DND-41 (cell line): ENCODE measurements around the gene CTTN.

ENCODE experiments used
- ATAC-seq: fragments of 200-7000 bp; cut with Tn5 transposase; 3 replicates; pipeline ENCODE4 v1.9.1; 2021; ENCODE audit warnings: low read depth; ENCODE audit not compliant: insufficient read depth
- DNase-seq: peaks from one replicate; pipeline ENCODE4 v3.0.0-alpha.2; 2020
- H2AFZ ChIP-seq: 2 replicates; pipeline ENCODE4 v1.6.0; 2012; ENCODE audit warnings: low read depth, low read length
- H3K27ac ChIP-seq: 2 replicates; pipeline ENCODE4 v1.5.1; 2012; ENCODE audit warnings: low read length, inconsistent platforms
- H3K27me3 ChIP-seq: fragments of 200-600 bp; sonication (generic); 2 replicates; pipeline ENCODE4 v1.6.0; 2012; ENCODE audit warnings: low read length, mild to moderate bottlenecking, inconsistent platforms; ENCODE audit not compliant: insufficient read depth, poor library complexity
- H3K36me3 ChIP-seq: 2 replicates; pipeline ENCODE4 v1.5.1; 2012; ENCODE audit warnings: low read length, inconsistent platforms; ENCODE audit not compliant: insufficient read depth
- H3K4me1 ChIP-seq: 2 replicates; pipeline ENCODE4 v1.5.1; 2012; ENCODE audit warnings: mild to moderate bottlenecking, low read length; ENCODE audit not compliant: insufficient read depth
- H3K4me2 ChIP-seq: 2 replicates; pipeline ENCODE4 v1.6.0; 2012; ENCODE audit warnings: mild to moderate bottlenecking, moderate library complexity, low read length, inconsistent platforms; ENCODE audit not compliant: insufficient read depth
- H3K4me3 ChIP-seq, 2 experiments: fragments of 200-600 bp in 1 of 2; shearing (Covaris generic) in 1 of 2; 2 replicates each; pipeline ENCODE4 v1.5.1; 2012 to 2016; ENCODE audit warnings: inconsistent platforms in 2 of 2, low read length in 2 of 2, mild to moderate bottlenecking in 2 of 2, low read depth in 1 of 2, moderate library complexity in 1 of 2
- H3K79me2 ChIP-seq: 2 replicates; pipeline ENCODE4 v1.6.0; 2012; ENCODE audit warnings: low read length, inconsistent platforms; ENCODE audit not compliant: insufficient read depth
- H3K9ac ChIP-seq: 2 replicates; pipeline ENCODE4 v1.6.0; 2012; ENCODE audit warnings: low read depth, mild to moderate bottlenecking, inconsistent platforms, low read length, moderate library complexity
- H3K9me3 ChIP-seq: 2 replicates; pipeline ENCODE4 v1.5.1; 2012; ENCODE audit warnings: low read length, moderate library complexity, mild to moderate bottlenecking, inconsistent platforms; ENCODE audit not compliant: insufficient read depth, severe bottlenecking
- H4K20me1 ChIP-seq: 2 replicates; pipeline ENCODE4 v1.6.0; 2012; ENCODE audit warnings: low read length; ENCODE audit not compliant: insufficient read depth
- CTCF ChIP-seq: IDR thresholded peaks from 2 replicates; pipeline ENCODE4 v1.5.1; 2012; ENCODE audit warnings: borderline replicate concordance, low read length, moderate library complexity, mild to moderate bottlenecking; ENCODE audit not compliant: poor library complexity, severe bottlenecking; ENCODE audit errors: extremely low read depth
- EZH2 ChIP-seq: IDR thresholded peaks from 3 replicates; pipeline ENCODE4 v1.6.1; 2012; ENCODE audit warnings: borderline replicate concordance, low read depth, mild to moderate bottlenecking, moderate library complexity, low read length, inconsistent platforms; ENCODE audit not compliant: severe bottlenecking

Gene CTTN

GRCh38 chr11:70411713-70412452 is 13.6 kb downstream of the CTTN start:
- no peak overlapping the region for H3K4me3 ChIP-seq
- H3K27ac ChIP-seq = no peak overlapping the region
- 0 out of 2 replicates have a peak, but pooled peaks cover 4% of the 10 kb centered on the region for H4K20me1 ChIP-seq
- no peak for ATAC-seq
- no peak overlapping the region for H2AFZ ChIP-seq
- no peak overlapping the region for H3K9ac ChIP-seq
- no peak for TF ChIP-seq CTCF
- TF ChIP-seq EZH2 = no peak
- no peaks in the 10 kb centered on the region for H3K79me2 ChIP-seq
- H3K9me3 ChIP-seq = no peaks in the 10 kb centered on the region
- H3K4me1 ChIP-seq = no peaks in the 10 kb centered on the region
- H3K36me3 ChIP-seq = no peaks in the 10 kb centered on the region
- no peak overlapping the region for H3K4me2 ChIP-seq
- no peaks in the 10 kb centered on the region for H3K27me3 ChIP-seq
- DNase-seq = no peak

GRCh38 chr11:70413151-70413550 is 14.8 kb downstream of the CTTN start:
- H3K4me3 ChIP-seq = no peak overlapping the region
- peaks cover 5% of the 10 kb centered on the region; the same call in 1 of the 2 replicates for H4K20me1 ChIP-seq
- no peak overlapping the region for H3K27ac ChIP-seq
- no peak for TF ChIP-seq EZH2
- TF ChIP-seq CTCF = no peak
- H3K9me3 ChIP-seq = no peaks in the 10 kb centered on the region
- H3K27me3 ChIP-seq = no peaks in the 10 kb centered on the region
- H3K4me2 ChIP-seq = no peak overlapping the region
- H3K9ac ChIP-seq = no peak overlapping the region
- H3K36me3 ChIP-seq = no peaks in the 10 kb centered on the region
- no peaks in the 10 kb centered on the region for H3K79me2 ChIP-seq
- no peaks in the 10 kb centered on the region for H3K4me1 ChIP-seq
- no peak overlapping the region for H2AFZ ChIP-seq
- no peak for ATAC-seq
- DNase-seq = no peak

- TF ChIP-seq CTCF (no peak), EZH2 (no peak)
- ATAC-seq (no peak), DNase-seq (no peak)
- Histone ChIP-seq H3K79me2 (no peaks in the 10 kb centered on the region), H3K4me2 (no peak overlapping the region), H3K4me1 (no peaks in the 10 kb centered on the region), H3K9ac (no peak overlapping the region), H4K20me1 (peaks cover 7% of the 10 kb centered on the region; the same call in 1 of the 2 replicates), H3K4me3 (no peak overlapping the region), H3K36me3 (no peaks in the 10 kb centered on the region), H3K27ac (no peak overlapping the region), H3K9me3 (no peaks in the 10 kb centered on the region), H3K27me3 (no peaks in the 10 kb centered on the region), H2AFZ (no peak overlapping the region)
These were observed 16.2 kb downstream of the CTTN start for GRCh38 chr11:70414341-70415100.
